UCSD-AML1 (cell line): ENCODE measurements around the gene PCSK4.
"Not testable (repeated sequence)": the region's sequence is repeated elsewhere in the genome, so short reads cannot be mapped to it uniquely, and the experiment has no call there.

Experiments used
- DNase-seq: peaks from one replicate; lab custom pipeline; 2025; ENCODE audit not compliant: unreplicated experiment; lab: John Stamatoyannopoulos, UW

PCSK4 gene

DNA sequence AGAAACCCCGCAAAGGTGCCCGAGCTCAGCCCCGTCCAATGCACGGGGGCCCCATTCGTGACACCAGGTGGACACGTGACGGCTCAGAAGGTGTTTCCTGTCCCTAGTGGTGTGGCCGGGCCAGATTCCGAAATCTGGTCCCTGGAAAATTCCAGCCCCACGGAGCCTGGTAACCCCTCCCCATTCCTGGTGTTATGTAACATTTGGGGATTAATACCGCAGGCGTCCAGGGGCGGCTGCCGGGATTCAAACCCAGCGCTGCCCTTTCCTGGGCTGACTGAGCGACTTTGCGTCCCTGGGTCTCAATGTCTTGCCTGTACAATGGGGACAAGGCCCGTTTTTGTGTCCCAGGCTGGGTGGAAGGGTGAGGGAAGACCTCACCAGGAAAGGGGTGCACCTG lies 32.7 kb upstream of the PCSK4 start:
- no peak for DNase-seq

DNA sequence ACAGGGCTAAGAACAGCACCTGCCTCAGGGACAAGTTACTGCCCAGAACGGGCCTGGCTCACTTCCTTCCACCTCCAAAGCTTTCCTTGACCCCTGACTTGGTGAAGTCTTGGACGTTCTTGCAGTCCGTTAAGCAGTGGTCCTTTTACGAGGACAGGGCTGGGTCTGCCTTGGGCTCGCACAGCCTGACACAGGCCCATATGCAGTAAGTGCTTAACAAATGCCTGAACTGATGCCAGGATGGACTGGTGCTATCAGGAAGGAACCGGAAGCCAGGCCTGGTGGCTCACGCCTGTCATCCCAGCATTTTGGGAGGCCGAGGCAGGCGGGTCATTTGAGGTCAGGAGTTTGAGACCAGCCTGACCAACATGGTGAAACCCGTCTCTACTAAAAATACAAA lies 31.9 kb upstream of the PCSK4 start:
- DNase-seq: no peak

DNA sequence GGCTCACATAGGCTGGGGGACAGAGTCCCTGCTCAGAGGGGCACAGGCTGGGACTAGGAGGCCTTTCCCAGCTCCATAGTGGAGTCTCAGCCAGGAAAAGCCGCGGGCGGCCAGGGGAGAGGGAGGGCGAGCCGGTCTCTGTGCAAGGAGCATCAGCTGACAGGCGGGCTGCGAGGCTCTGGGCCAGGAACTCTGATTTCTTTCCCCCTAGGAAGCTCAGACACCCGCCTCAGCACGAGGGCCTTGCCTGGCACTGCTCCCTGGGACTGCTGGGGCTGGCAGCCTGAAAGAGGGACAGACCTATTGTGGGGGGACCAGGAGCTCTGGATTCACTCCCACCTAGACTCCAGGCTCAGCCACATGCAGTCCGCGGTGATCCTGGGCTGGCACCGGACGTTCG lies 31.5 kb upstream of the PCSK4 start:
- DNase-seq: no peak

DNA sequence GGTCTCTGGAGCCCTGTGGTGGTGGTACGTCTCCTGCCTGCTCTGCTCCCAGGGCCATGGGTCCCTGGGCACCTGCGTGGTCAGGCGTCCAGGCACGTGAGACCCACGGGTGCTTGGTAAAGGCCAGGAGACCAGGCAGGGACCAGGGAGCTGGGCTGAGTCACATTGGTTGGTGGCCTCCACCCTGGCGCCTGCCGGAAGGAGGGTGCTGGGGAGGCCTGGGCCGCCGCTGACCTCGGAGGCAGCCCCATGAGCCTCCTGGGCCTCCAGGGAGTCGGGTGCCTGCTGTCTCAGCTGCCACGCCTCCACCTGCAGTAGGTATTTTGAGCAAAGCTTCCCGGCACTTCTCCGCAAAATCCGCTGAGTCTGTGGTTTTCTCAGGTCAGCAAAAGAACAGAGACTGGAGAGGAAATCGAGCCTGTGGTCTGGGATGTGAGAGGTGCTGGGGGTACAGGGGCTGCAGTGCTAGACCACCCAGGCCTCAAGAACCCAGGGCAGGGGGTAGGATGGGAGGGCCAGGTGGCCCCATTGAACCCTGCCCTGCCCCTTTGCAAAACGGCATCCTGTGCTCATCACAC lies 30.1 kb upstream of the PCSK4 start:
- DNase-seq: no peak

DNA sequence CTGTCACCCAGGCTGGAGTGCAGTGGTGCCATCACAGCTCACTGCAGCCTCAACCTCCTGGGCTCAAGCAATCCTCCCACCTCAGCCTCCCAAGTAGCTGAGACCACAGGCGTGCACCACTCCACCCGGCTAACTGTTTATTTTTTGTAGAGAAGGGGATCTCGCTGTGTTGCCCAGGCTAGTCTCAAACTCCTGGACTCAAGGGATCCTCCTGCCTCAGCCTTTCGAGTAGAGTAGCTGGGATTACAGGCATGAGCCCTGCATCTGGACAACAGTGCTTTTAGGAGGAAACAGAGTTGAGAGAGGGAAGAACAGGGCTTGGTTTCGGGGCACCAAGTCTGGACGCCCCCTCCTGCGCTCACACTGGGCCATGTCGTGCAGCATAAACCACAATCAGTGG lies 29.7 kb upstream of the PCSK4 start:
- not testable (repeated sequence) for DNase-seq

DNA sequence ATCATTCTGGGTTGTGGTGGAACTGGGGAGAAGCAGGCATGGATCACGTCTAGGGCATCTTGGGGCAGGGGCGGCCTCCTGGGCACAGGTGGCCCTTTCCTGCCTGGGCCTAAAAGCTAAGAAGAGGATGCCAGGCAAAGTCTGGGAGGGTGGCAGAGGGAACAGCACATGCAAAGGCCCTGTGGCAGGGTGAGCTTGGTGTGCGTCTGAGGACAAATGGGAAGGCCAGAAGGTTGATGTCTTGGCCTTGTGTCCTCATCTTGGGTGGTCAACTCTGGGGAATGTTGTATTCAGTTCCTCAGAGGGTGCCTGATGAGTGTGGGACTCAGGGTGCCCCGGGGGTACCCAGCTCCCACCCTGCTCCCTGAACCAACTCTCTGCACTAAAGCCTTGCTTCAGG lies 28.3 kb upstream of the PCSK4 start:
- no peak for DNase-seq

DNA sequence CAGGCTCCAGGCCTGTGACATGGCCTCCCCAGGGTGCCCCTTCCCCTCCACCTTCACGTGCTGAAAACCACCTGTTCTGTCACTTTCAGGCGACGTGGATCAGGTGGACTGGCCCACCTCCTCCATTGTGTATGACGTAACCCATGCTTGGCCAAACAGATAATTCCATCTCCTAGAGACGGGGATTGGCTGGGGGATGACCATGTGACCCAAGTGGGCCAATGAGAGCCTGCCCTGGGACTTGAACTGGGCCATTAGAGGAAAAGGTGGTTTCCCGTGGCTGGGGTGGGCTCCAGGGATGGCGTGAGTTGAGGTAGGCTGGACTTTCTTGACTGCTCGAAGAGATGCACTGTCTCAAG lies 26.2 kb upstream of the PCSK4 start:
- DNase-seq: no peak

DNA sequence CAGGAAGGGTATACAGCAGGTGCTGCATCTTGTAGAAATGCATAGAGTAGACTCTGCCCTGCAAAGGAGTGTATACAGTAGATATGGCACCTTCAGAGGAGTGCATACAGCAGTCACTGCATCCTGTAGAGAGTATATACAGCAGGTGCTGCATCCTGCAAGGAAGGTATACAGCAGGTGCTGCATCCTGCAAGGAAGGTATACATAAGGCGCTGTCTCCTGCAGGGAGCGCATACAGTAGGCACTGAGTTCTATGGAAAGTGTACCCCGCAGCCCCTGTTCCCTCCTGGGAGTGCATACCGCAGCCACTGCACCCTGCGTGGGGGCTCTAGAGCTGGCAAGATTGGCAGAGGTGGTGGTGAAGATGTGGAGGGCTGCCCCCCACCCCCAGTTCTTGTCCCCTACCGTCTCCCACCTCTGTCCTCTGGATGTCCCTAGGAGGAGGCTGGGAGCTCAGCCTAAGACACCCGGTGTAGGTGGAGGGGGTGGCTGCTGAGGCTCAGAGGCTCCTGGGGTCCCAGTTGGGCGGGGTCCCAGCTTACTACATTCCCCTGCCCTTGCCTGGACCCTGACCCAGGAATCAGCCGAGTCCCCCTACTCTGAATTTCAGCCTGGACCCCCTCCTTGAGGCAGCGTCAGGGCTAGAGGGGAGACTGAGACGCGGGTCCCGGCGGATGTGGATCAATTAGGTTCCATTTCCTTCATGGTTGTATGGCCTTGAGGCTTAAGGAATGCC lies 25.0 kb upstream of the PCSK4 start:
- DNase-seq: no peak

DNA sequence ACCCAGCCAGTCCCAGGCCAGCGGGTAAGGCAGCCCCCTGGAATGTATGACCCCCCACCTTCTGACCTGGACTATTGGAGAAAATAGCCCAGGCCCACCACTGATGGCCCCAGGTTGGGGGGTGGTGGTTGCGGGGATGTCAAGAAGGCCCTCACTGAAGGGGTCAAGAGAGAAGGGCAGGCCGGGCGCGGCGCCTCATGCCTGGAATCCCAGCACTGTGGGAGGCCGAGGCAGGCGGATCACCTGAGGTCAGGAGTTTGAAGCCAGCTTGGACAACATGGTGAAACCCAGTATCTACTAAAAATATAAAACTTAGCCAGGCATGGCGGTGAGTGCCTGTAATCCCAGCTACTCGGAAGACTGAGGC lies 24.1 kb upstream of the PCSK4 start:
- no peak for DNase-seq

DNA sequence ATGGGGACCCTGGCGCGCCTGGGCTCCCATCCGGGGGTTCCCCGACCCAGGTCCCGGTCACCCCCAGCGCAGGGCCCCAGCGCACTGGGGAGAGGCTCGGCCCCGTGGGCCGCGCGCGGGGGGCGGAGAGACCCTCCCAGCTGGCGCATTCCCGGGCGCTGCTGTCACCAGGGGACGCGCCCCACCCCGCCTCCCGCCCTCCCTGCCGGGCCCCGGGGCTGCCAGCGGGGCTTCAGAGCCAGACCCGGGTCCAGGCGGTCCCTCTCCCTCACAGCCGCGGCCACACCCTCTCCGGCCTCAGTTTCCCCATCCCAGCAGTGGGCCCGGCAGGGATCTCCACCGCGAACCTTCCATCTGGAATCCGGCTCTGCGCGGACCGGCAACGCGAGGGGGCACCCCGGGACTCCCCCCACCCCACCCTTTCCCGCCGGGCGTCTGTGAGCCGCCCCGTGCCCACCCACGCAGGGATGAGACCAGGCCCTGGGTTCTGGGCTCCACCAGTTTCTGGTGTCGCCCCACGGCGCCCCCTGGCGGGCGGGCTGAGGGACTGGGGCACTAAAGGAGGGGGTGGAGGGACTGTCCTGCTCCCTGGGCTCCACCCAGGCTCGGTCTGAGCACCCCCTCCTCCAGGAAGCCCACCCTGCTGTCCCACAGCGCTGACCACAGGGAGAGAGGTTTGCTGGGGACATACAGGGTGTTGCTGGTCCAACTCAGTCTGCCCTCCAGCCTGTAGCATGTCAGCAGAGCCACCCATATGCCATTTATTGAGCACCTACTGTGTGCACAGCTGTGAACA lies 23.5 kb upstream of the PCSK4 start:
- peak; percentile 76 for DNase-seq

DNA sequence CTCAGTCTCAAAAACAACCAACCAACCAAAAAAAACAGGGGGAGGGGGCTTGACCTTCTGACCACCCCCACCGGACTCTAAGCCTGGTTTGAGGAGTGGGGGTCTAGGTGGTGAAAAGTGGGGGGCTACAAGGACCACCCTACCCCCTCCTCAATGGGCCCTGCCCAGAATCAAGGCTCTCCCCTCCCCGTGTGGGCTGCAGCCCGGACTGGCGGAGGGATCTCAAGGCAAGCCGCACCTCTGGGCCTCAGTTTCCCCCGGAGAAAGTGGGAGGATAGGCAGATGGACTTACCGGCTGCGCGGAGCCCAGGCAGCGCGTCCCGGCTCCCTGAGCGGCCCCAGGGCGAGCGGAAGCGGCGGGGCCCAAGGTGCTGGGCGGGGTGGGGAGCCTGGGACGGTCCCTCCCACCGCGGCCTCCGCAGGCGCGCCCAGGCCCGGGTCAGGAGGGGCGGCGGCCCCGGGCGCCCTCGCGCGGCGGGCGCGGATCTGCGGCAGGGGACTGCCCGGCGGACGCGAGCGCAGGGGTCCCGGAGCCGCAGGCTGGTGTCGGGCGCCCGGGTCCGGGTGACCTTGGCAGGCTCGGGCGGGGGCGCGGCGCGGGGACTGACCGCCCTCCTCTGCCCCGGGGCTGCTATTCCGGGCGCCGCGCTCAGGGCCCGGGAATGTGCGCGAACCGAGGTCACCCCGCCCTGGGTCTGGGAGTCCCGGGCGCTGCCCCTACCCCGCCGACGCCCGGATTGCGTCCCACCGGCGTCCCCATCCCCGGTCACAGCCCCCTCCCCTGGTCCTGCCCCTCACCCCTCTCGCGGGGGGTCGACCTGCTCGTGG lies 22.7 kb upstream of the PCSK4 start, which contains the start of gene ADAMTSL5:
Gene ADAMTSL5, minus strand, starts transcription at position 349 of the 828 bp plus-strand sequence. CDS start 2,076 bp downstream, outside the sequence.
- peak; percentile 68 for DNase-seq

DNA sequence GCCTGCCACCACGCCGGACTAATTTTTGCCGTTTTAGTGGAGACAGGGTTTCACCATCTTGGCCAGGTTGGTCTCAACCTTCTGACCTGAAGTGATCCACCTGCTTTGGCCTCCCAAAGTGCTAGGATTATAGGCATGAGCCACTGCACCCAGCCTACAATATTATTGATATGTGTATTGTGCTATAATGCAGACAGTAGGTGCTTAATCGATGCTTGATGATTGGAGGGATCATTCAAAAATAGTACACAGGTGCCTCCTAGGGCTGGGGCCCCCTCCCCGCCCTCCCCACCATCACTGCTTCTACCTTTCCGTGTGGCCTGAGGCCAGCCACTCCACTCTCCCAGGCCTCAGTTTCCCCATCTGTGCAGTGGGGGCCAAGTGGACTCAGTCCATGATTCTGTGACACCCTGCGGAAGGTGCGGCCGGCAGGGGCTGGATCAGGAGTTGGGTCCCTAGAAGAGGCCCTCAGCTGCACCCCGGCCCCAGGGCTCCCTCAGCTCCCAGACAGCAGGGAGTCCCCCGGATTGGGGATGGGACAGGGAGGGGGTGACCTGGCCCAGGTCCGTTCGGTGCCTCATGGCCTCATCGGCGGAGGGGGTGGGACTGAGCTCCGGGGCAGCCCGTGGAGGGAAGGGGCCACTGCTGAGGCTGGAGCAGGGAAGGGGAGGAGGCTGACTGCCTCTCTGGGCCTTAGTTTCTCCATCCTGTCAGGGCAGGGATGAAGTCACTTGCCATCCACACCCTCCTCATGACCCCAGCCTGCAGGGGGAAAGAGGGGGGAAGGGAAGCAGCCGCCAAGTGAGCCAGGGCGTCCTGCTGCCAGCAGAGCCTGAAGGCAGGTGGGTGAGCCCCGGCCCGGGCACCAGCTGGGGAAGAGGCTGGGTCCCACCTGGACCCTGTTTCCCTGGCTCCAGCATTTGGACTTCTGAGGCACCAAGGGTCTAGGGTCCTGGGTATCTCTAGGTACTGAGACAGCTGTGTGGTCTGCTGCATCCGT lies 21.5 kb upstream of the PCSK4 start:
- DNase-seq: no peak

DNA sequence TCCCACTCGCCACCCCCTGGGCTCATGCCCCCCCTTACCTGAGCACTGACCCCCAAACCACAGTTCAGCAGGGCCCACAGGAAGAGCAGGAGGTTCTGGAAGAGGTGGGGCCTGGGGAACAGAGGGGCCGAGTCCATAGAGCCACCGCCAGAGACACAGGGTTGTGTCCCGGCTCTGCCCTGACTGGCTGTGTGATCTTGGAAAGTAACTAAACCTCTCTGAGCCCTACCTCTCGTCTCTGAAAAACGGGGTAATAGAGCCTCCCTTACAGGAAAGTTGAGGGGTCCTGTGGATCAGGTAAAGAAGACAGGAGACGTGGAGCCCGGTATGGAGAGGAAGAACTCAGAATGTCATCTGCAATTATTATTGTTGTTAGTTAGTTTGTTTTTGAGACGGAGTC lies 20.7 kb upstream of the PCSK4 start:
- DNase-seq: no peak

DNA sequence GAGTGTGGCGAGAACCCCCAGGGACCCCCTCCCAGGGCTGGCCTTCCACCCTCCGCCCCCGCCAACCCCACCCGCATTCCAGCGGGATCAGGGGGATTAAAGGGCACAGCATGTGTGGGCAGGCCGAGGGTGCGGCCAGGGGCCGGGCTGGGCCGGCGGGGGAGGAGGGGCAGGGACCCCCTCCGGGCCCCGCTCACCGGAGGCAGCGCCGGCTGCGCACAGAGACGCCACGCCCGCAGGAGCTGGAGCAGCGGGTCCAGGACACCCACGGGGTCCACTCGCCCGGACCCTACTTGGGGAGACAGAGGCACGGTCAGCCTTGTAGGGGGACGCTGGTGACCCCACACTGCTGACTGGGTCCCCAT lies 20.3 kb upstream of the PCSK4 start:
- DNase-seq: no peak

DNA sequence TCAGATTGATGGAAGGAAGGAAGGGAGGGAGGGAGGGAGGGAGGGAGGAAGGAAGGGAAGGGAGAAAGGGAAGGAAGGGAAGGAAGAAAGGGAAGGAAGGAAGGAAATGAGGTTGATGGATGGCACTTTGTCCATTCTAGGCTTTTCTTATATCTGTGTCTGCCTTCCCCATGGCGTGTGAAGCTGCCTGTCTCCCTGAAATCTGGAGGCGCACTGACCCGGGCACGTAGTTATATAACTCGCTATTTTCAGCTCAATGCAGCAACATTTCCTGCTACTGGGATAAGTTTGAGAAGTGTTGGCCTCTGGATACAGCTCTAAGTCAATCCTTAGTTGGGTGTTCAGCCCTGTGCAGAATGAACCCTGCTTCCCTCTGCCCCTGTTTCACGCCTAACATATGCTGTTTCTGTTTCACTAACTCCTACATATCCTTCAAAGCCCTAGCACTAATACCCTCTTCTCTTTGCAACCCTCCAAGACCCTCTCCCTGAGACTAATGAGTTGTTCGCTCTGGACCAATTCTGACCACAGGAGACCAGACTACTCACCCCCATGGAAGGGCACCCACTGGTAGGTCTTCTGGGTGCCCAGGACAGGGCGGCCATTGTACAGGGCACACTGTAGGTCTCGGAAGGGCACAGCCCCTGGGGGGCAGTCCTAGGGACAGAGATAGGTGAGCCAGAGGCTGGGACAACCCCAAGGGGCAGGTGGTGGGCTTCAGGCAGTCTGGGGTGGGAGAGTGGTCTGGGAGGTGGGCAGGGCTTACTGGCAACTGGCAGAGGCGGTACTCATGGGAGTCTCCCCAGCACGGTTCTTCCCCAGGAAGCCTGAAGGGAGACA lies 19.7 kb upstream of the PCSK4 start:
- no peak for DNase-seq

DNA sequence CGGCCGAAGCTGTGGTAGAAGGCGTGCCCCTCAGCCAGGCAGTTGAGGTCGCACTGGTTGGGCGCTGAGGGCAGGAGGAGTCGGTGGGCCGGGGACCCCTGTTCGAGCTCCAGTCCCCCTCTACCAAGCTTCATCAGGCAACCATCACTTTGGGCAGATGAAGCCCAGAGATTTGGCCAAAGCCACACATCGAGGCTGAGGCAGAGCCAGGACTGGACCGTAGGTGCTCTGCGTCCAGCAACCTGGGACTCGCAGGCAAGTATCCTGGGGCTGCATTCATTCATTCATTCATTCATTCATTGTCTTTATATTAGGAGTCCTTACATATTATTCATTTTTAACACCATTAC lies 18.3 kb upstream of the PCSK4 start:
- no peak for DNase-seq

DNA sequence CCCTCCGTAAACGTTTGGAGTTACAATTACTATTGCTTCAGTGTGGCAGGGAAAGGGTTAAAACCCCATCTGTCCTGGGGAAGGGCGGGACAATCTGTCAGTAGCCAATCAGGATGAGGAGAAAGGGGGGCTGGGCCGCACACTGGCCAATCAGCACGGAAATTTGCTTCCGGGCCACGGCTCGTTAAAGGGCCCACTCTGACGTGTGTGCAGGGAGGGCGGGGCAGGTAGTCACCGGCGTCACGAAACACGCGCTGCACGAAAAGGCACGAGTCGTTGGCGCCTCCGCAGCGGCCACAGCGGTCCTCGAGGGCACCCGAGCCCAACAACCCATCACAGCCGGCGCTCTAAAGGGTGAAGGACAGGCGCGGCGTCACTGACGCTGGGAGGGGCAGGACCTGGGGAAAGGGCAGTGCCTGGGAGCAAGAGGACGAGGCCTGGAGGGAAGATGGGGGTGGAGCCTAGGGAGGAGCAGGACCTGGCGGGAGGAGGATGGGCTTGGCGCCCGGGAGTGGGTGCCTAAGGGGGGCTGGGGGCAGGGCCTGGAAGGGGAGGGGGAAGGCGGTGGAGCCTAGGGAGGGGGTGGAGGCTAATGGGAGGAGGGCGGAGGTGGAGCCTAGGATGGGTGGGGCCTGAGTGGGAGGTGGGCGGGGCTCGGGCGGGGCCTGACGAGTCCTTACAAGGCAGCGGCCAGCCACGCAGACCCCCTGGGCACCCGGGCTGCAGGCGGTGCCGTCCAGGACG lies 17.8 kb upstream of the PCSK4 start:
- peak; percentile 94 for DNase-seq

DNA sequence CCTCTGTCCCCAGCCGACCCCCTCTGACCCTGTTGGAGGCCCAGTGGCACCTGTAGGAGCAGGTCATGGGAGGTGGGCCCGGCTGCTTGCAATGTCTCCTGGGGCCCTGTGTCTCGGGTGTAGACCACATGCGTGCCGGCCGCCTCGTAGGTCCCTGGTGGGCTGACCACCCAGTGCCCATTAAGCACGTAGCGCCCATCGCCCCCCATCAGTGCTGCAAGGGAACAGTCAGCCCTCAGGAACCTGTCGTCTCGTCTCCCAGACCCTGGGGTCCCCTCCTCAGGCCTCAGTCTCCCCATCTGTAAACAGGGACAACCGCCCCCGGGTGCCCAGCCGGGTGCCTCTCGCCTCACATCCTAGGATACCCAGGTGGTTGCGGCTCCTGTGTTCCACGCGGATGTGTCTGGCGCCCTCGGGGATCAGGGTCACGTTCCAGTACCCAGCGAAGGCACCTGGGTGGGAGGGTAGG lies 17.1 kb upstream of the PCSK4 start:
- DNase-seq: no peak
